GM21526 (cell line): ENCODE measurements around the gene AOC3.
"Not testable (repeated sequence)": the region's sequence is repeated elsewhere in the genome, so short reads cannot be mapped to it uniquely, and the experiment has no call there.

Experiments used
- ATAC-seq: cut with Tn5 transposase; IDR thresholded peaks from one replicate; pipeline ENCODE4 v1.9.1; 2021; ENCODE audit warnings: moderate library complexity; ENCODE audit not compliant: unreplicated experiment, low FRiP score

Gene AOC3

GRCh38 chr17:42889809-42890208, 38.8 kb downstream of the AOC3 start:
- ATAC-seq: no peak

- ATAC-seq: no peak
These were observed 40.6 kb downstream of the AOC3 start for GRCh38 chr17:42891539-42892152.

- no peak for ATAC-seq
These were observed 42.4 kb downstream of the AOC3 start for GRCh38 chr17:42893359-42893758.

GRCh38 chr17:42894283-42895184, 43.5 kb downstream of the AOC3 start:
- no peak for ATAC-seq

- no peak for ATAC-seq
These were observed 44.2 kb downstream of the AOC3 start for GRCh38 chr17:42895185-42895555.

GRCh38 chr17:42898147-42898811, 47.3 kb downstream of the AOC3 start:
- ATAC-seq: no peak

- ATAC-seq: not testable (repeated sequence)
These were observed 49.0 kb downstream of the AOC3 start for GRCh38 chr17:42899981-42900380.

- no peak for ATAC-seq
These were observed 49.7 kb downstream of the AOC3 start, which contains the start of gene G6PC1 for GRCh38 chr17:42900460-42901331. Gene G6PC1, plus strand, starts transcription at chr17:42900799. Its CDS starts 78 bp downstream, at chr17:42900877.

GRCh38 chr17:42901535-42902229, 50.7 kb downstream of the AOC3 start:
- ATAC-seq: no peak

GRCh38 chr17:42904110-42904469, 53.1 kb downstream of the AOC3 start:
- ATAC-seq: no peak

GRCh38 chr17:42906772-42907446, 55.9 kb downstream of the AOC3 start:
- no peak for ATAC-seq
